Right lobe of liver (tissue), 4 donors: ENCODE data around the gene CNEP1R1.

ENCODE experiments used
- CTCF ChIP-seq, 4 donors: fragments of 200-600 bp in 3 of 4; fragments of 450-650 bp in 1 of 4; IDR thresholded peaks; one replicate each; pipeline versions ENCODE4 v1.5.1 to v1.8.0; 2016 to 2022; ENCODE audit warnings: antibody characterized with exemption in 4 of 4, mild to moderate bottlenecking in 2 of 4
- POLR2A ChIP-seq: fragments of 450-650 bp; IDR thresholded peaks from one replicate; pipeline ENCODE4 v1.6.1; 2017; ENCODE audit warnings: antibody characterized with exemption, mild to moderate bottlenecking
- donor health status: DM: no; HTN: no; CAD: no.
- donor health status: DM: no; HTN: no; CAD: no.
- donor health status: DM: no; HTN: yes; CAD: no.

- TF ChIP-seq CTCF (IDR thresholded peaks at IDR 0.05): no peak
- no peak for TF ChIP-seq POLR2A
These were observed 23.9 kb upstream of the CNEP1R1 start for GRCh38 chr16:50001144-50001543.
